GM08714 (cell line): ENCODE measurements around the gene ZNF470.

Experiments used
- H3K4me3 ChIP-seq: fragments of 200-500 bp; sonication (Bioruptor generic); 2 replicates; pipeline ENCODE4 v1.5.1; 2014; ENCODE audit warnings: mild to moderate bottlenecking, low read length, inconsistent platforms
- ZNF274 ChIP-seq: IDR thresholded peaks from 2 replicates; pipeline ENCODE4 v1.6.1; 2012; ENCODE audit warnings: mild to moderate bottlenecking, low read depth, low read length

The ZNF470 gene

DNA sequence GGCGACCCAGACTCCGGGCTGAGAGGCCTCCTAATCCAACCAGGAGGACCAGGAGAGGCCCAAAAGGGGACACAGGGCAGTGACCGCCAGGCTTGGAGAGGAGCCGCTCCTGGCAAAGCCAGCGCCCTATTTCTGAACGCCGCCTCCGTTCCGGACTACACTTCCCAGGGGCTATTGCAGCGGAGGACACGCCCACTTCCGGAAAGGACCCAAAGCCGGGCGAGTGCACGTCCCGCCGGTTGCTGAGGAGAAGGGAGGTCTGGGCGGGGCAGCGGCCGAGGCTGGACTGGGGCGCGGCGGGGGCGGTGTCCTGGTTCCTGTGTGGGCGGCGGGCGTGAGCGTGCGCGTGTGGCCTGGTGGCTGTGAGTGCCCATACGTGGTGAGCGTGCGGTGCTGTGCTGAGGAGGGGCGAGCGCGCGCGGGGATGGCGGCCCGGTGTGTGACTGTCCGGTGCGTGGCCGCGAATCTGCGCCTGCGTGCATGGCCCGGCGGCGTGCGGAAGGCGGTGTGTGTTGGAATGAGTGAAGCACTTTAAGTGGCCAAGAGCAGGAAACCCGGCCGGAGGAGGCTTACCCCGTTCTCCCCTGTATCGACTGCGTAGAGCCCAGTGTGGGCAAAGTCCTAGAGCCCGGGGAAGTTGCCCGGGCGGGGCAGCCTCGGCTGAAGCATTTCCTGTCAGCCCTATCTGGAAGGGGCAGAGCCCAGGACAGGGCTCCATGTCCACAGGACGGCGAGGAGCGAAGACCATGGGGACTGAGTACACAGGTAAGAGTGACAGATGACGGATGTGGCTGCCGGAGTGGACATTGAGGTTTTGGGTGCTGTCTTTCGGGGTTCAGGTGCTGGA lies at the start of gene ZNF470:
ZNF470 (plus strand) TSS at position 195 of the 847 bp plus-strand sequence. CDS start 2,844 bp downstream, outside the sequence.
- TF ChIP-seq ZNF274: no peak
- H3K4me3 ChIP-seq: peak within 1 kb of the TSS; percentile 91

DNA sequence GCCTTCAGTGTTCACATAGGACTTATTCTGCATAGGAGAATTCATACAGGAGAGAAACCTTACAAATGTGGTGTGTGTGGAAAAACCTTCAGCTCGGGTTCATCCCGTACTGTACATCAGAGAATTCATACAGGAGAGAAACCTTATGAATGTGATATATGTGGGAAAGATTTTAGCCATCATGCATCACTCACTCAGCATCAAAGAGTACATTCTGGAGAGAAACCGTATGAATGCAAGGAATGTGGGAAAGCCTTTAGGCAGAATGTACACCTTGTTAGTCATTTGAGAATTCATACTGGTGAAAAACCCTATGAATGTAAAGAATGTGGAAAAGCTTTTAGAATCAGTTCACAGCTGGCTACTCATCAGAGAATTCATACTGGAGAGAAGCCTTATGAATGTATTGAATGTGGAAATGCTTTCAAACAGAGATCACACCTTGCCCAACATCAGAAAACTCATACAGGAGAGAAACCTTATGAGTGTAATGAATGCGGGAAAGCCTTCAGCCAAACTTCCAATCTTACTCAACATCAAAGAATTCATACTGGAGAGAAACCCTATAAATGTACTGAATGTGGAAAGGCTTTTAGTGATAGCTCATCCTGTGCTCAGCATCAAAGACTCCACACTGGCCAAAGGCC lies 41.9 kb upstream of the ZNF470 start:
- peak; percentile 71 for TF ChIP-seq ZNF274
- H3K4me3 ChIP-seq: no peak overlapping the region

DNA sequence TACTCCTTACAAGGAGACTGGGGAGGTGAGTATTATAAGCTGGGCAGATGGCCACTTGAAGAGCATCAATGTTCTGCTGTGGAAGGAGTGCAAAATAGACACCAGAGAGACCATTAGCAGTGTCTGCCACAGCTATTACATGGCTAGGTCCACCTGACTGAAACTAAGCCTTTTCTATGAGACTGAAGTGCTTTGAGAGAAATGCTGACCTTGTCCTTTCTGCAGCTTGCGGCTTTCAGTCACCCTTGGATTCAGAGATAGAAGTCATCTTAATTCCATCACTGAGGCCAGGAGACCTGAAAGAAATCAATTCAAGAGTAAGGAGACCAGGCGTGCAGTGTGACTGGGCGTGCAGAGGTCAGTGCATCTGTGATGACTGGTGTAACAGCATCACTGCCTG lies 29.8 kb upstream of the ZNF470 start:
- H3K4me3 ChIP-seq: no peak overlapping the region; the same call in 1 of the 2 replicates
- no peak for TF ChIP-seq ZNF274

DNA sequence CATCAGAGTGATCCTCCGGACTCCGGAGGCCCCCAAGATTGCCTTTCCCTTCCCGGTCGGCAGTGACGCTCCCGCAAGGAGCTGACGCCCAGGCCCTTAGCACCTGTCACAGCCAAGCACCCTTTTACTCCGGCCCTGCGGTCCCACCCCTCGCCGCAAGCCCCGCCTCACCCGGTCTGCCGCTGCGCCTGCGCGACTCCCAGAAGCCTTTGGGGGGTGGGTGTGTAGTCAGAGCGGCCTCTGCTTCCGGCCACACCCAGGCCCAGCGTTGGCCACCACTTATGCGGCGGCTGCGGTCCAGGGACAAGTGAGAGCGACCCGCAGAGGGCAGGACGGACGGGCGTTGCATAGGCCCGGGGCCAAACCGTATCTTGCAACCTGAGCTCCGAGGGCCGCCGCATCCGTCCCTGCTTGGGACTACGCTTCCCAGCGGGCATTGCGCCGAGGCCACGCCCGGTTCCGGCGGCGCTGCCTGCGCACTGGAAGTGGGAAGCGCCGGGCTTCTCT lies 29.0 kb upstream of the ZNF470 start:
- H3K4me3 ChIP-seq: peak overlapping the region; percentile 76
- no peak for TF ChIP-seq ZNF274

DNA sequence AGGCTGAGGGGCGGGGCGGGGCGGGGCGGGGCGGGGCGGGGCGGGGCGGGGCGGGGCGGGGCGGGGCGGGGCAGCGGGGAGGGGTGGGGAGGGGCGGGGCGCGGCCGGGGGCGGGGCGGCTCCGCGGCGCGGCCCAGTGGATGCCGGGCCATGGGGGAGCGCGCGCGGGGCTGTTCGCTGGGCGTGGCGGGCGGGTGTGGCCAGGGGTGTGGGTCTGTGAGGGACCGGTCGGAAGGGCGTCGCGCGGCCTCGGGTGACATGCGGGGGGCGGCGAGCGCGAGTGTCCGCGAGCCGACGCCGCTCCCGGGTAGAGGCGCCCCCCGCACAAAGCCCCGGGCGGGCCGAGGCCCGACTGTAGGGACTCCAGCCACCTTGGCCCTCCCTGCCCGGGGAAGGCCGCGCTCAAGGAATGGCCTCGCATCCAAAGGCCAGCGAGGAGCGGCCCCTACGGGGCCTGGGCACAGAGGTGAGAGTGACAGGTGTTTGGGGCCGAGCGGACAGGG lies 28.5 kb upstream of the ZNF470 start, which contains the start of gene ZFP28:
ZFP28 (plus strand) TSS at position 188 of the 503 bp plus-strand sequence; CDS start at position 259, 71 bp downstream.
- H3K4me3 ChIP-seq: peak within 1 kb of the TSS; percentile 76
- no peak for TF ChIP-seq ZNF274

DNA sequence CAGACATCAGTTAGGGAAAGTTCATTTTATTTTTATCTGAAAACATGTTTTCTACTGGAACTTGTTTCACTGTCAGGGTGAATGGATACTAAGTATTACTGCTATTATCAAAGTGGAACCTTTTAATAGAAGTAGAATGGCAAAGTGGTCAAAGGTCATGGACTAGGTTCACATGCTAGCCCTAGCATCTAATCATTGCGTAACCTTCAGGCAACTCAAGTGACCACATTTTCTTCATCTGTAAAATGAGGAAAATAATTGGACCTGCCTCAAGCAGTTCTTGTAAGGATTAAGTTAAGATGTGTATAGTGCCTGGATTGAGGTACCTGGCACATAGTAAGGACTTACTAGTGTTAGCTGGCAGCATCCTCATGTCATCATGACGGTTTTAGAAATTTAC lies 23.5 kb upstream of the ZNF470 start:
- no peak for TF ChIP-seq ZNF274
- H3K4me3 ChIP-seq: no peak overlapping the region

DNA sequence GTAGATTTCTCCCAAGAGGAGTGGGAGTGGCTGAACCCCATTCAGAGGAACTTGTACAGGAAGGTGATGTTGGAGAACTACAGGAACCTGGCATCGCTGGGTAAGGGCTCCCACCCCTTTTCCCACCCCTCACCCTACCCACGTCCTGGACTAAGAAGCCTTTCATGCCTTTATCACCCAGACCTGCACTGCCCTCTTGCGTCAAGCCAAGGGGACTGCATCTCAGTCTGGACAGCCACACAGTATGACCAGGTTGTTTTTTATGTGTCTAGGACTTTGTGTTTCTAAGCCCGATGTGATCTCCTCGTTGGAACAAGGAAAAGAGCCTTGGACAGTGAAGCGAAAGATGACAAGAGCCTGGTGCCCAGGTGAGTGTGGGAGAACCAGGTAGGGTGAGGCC lies 19.7 kb upstream of the ZNF470 start:
- TF ChIP-seq ZNF274: no peak

DNA sequence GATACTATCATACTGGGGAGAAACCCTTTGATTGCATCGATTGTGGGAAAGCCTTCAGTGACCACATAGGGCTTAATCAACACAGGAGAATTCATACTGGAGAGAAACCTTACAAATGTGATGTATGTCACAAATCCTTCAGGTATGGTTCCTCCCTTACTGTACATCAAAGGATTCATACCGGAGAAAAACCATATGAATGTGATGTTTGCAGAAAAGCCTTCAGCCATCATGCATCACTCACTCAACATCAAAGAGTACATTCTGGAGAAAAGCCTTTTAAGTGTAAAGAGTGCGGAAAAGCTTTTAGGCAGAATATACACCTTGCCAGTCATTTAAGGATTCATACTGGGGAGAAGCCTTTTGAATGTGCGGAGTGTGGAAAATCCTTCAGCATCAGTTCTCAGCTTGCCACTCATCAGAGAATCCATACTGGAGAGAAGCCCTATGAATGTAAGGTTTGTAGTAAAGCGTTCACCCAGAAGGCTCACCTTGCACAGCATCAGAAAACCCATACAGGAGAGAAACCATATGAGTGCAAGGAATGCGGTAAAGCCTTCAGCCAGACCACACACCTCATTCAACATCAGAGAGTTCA lies 12.9 kb upstream of the ZNF470 start:
- TF ChIP-seq ZNF274: peak; percentile 60; the same call in 1 of the 2 replicates
- no peak overlapping the region for H3K4me3 ChIP-seq

More for the DNA sequence above, 19.7 kb upstream of the ZNF470 start:
- H3K4me3 ChIP-seq: no peak overlapping the region

DNA sequence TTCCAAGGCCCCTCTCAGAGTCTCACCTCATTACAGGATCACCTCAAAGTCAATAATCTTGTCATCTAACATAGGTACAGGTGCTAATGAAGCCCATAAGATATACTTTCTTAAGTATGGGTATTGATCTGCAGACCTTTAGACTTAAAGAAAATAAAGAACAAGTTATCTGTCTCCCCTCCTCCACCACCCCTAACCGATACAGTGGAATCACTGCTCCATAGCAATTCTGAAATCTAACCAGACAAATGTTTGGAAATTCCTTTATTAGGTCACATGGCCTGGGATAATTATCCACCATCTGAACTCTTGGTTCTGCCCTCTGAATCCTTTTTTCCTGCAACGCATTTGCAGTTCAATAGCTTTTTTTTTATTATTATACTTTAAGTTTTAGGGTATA lies 4.5 kb upstream of the ZNF470 start:
- TF ChIP-seq ZNF274: no peak
- no peak overlapping the region for H3K4me3 ChIP-seq

DNA sequence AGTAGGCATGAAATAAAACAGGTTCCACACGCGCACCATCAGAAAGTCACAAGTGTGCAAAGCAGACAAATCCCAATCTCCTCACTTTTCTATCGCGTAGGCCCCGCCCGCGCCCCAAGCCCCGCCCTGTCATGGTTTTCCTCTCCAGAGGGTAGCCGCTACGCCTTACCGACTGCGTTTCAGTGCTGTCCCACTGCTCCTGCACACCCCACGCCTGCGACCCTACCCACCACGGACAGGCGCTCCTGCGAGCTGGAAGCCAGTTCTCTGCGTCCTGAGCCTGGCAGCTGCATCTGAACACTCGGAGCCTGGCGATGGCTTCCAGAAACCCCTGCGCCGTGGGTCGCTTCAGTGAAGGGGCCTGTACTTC lies 379 bp upstream of the ZNF470 start:
- H3K4me3 ChIP-seq: peak overlapping the region; percentile 91

DNA sequence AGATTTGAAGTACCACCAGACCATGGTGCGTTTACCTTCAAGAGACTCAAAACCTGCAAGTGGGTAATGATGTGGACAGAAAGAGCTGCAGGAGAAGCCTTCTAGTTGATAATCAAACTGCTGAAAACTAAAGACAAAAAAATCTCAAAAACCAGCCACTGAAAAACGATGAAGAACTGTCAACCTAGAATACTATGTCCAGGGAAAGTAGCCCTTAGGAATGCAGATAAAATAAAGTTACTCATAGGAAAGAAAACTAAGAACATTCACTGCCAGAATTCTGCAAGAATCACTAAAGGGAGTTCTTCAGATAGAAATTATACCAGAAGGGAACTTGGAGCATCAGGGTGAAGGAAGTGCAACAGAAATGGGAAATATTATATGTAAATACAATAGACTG lies 5.3 kb downstream of the ZNF470 start:
- H3K4me3 ChIP-seq: no peak overlapping the region
- TF ChIP-seq ZNF274: no peak

More for the DNA sequence above, 379 bp upstream of the ZNF470 start:
- TF ChIP-seq ZNF274: no peak

DNA sequence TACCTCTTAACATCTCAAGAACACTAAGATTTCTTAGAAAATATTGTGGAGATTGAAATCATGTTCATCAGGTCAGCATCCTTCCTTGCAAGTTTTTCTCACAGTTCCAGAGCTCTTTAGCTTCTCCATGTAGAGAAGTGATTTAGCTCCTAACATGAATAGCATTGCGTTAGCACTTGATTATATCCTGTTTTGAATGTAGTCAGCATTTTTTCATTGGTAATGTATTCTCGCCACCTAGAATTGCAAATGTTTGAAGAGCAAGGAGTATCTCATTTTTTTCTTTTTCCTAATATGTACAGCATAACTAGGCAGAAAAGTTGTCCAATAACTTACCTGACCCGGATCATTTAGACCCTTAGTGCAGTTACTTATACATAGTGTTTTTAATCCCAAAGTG lies 6.6 kb downstream of the ZNF470 start:
- H3K4me3 ChIP-seq: no peak overlapping the region
- no peak for TF ChIP-seq ZNF274

DNA sequence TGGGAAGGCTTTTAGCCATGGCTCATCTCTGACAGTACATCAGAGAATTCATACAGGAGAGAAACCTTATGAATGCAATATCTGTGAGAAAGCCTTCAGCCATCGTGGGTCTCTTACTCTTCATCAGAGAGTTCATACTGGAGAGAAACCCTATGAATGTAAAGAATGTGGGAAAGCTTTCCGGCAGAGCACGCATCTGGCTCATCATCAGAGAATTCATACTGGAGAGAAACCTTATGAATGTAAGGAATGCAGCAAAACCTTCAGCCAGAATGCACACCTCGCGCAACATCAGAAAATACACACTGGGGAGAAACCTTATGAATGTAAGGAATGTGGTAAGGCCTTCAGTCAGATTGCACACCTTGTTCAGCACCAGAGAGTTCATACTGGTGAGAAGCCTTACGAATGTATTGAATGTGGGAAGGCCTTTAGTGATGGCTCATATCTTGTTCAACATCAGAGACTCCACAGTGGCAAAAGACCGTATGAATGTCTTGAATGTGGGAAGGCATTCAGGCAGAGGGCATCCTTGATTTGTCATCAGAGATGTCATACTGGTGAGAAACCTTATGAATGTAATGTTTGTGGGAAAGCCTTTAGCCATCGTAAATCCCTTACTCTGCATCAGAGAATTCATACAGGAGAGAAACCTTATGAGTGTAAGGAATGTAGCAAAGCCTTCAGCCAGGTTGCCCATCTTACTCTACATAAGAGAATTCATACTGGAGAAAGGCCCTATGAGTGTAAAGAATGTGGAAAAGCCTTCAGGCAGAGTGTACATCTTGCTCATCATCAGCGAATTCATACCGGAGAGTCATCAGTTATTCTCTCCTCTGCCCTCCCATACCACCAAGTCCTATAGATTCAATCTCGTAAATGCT lies 10.7 kb downstream of the ZNF470 start:
- TF ChIP-seq ZNF274: peak; percentile 96
- H3K4me3 ChIP-seq: no peak overlapping the region
